HepG2 (cell line): Measurements from ENCODE around the gene ACVR1C. TPM values are rescaled to one million over a fixed set of nuclear protein-coding genes. Genes with fewer than 3 reads are reported as not detected.

ENCODE experiments used
- ATAC-seq: fragments of 200-7000 bp; cut with Tn5 transposase; 3 replicates; pipeline ENCODE4 v1.9.1; 2020; ENCODE audit warnings: mild to moderate bottlenecking, moderate library complexity
- BruUV-seq: library from RNA; stranded (reverse); fragments of 400-500 nt; replicated peaks from 2 replicates; lab custom pipeline; 2021; lab: Mats Ljungman, UMichigan
- CTCF ChIA-PET: fragments of 300-600 bp; formaldehyde crosslinking; extraction: SDS; loops from one replicate; lab custom pipeline; 2021; ENCODE audit warnings: low total read pairs, inconsistent platforms, low intra/inter-chr PET ratio; lab: Yijun Ruan, JAX
- POLR2A ChIA-PET: fragments of 350-600 bp; sonication (Branson Sonifier 250); formaldehyde crosslinking; loops from one replicate; lab custom pipeline; 2020; ENCODE audit warnings: antibody characterized with exemption, inconsistent platforms; lab: Yijun Ruan, JAX
- DNase-seq: peaks from one replicate; pipeline ENCODE4 v3.0.0-alpha.2; 2015; ENCODE audit warnings: low spot score
- FAIRE-seq: peaks from 3 replicates; lab custom pipeline; 2011; peaks lifted over from hg19 to GRCh38; lab: Jason Lieb, UNC
- H2AFZ ChIP-seq: one replicate; pipeline ENCODE4 v1.6.1; 2011; ENCODE audit warnings: low read length, inconsistent platforms
- H3K27ac ChIP-seq: fragments of 300-600 bp; 3 replicates; pipeline ENCODE4 v1.8.0; 2011; ENCODE audit warnings: mixed run types, mild to moderate bottlenecking, mixed read lengths, low read length, inconsistent platforms; ENCODE audit not compliant: insufficient read depth; ENCODE audit errors: extremely low read length
- H3K27me3 ChIP-seq, 2 experiments: fragments of 200-600 bp in 1 of 2; 2 replicates in 1 of 2; 3 replicates in 1 of 2; pipeline versions ENCODE4 v1.6.0 to v1.8.0; 2011; ENCODE audit warnings: low read length in 2 of 2, mild to moderate bottlenecking in 2 of 2, moderate library complexity in 2 of 2, inconsistent platforms in 1 of 2; ENCODE audit not compliant: insufficient read depth in 2 of 2, control insufficient read depth in 1 of 2
- H3K36me3 ChIP-seq, 2 experiments: fragments of 200-600 bp in 1 of 2; replicated peaks in 1 of 2; 2 replicates in 1 of 2; 3 replicates in 1 of 2; pipeline versions ENCODE4 v1.5.1 to v1.8.0; 2011; ENCODE audit warnings: low read length in 2 of 2, inconsistent platforms in 1 of 2; ENCODE audit not compliant: insufficient read depth in 2 of 2, control insufficient read depth in 1 of 2
- H3K4me1 ChIP-seq: 2 replicates; pipeline ENCODE4 v1.5.1; 2012; ENCODE audit warnings: low read length, inconsistent platforms; ENCODE audit not compliant: insufficient read depth
- H3K4me2 ChIP-seq: 2 replicates; pipeline ENCODE4 v1.6.0; 2011; ENCODE audit warnings: low read depth, low read length, inconsistent platforms
- H3K4me3 ChIP-seq, 3 experiments: fragments of 200-600 bp in 1 of 3; sonication (generic), shearing (Covaris generic) in 1 of 3; replicated peaks in 1 of 3; 2 replicates each; pipeline ENCODE4 v1.5.1; 2011 to 2016; ENCODE audit warnings: low read length in 3 of 3, inconsistent platforms in 2 of 3, low read depth in 2 of 3, mild to moderate bottlenecking in 2 of 3, control low read depth in 1 of 3, mixed read lengths in 1 of 3; ENCODE audit not compliant: insufficient read depth in 1 of 3
- H3K79me2 ChIP-seq: one replicate; pipeline ENCODE4 v1.6.1; 2011; ENCODE audit warnings: low read length, inconsistent platforms; ENCODE audit not compliant: insufficient read depth
- H3K9ac ChIP-seq: 2 replicates; pipeline ENCODE4 v1.6.0; 2011; ENCODE audit warnings: mild to moderate bottlenecking, low read depth, low read length, inconsistent platforms; ENCODE audit not compliant: insufficient read depth
- H3K9me3 ChIP-seq: 2 replicates; pipeline ENCODE4 v1.5.1; 2012; ENCODE audit warnings: mild to moderate bottlenecking, low read length
- H4K20me1 ChIP-seq: 2 replicates; pipeline ENCODE4 v1.6.0; 2011; ENCODE audit warnings: inconsistent platforms, mild to moderate bottlenecking, low read length, moderate library complexity; ENCODE audit not compliant: insufficient read depth
- SMYD3 ChIP-seq: sonication (generic); formaldehyde crosslinking; IDR thresholded peaks from 2 replicates; pipeline ENCODE4 v1.8.1; 2023; ENCODE audit warnings: mild to moderate bottlenecking, missing genetic modification reagents
- ZKSCAN1 ChIP-seq: fragments of 150-350 bp; IDR thresholded peaks from 2 replicates; pipeline ENCODE4 v1.6.1; 2014; ENCODE audit warnings: low read length
- WGBS: methylation state at CpG from one replicate; pipeline ENCODE4 v1.1.6; 2017; ENCODE audit warnings: low lambda C conversion rate; 5-methylcytosine and 5-hydroxymethylcytosine counted together
- in situ Hi-C: cut with HindIII; loops from 2 replicates; pipeline ENCODE4 v1.10.0; 2017; ENCODE audit warnings: low pct_unique_long_range_greater_than_20kb; ENCODE audit not compliant: extremely low pct_ligation_motif_present
- intact Hi-C: fragments of 100-400 bp; cut with micrococcal nuclease; formaldehyde crosslinking; loops from one replicate; pipeline ENCODE4 v1.10.0; 2022; ENCODE audit not compliant: unreplicated experiment
- polyA plus RNA-seq, 8 experiments: library from polyadenylated mRNA; depleted of rRNA in 3 of 8; stranded (reverse) in 7 of 8; unstranded in 1 of 8; fragments of >200 nt; fragmentation: Illumina TruSeq in 4 of 8; extraction: Trizol in 4 of 8; gene quantifications; 2 replicates each; pipeline versions ENCODE4 v1.2.1 to v1.2.3, GENCODE V29; 2011 to 2016; ENCODE audit warnings: low read depth in 4 of 8, missing spikeins in 1 of 8, mixed read lengths in 1 of 8; ENCODE audit not compliant: insufficient read depth in 1 of 8
- total RNA-seq, 5 experiments: library from RNA; depleted of rRNA; stranded (reverse); fragments of >200 nt; fragmentation: Illumina TruSeq; extraction: Trizol; gene quantifications; 2 replicates each; pipeline ENCODE4 v1.2.3, GENCODE V29; 2016; ENCODE audit warnings: low read depth in 1 of 5
- TF ChIP-seq, protein P1 (sequence below): sonication (generic); formaldehyde crosslinking; IDR thresholded peaks from 2 replicates; pipeline ENCODE4 v1.5.1; 2020; ENCODE audit warnings: missing genetic modification reagents, mild to moderate bottlenecking, borderline replicate concordance
- TF ChIP-seq, protein P2 (sequence below): sonication (generic); formaldehyde crosslinking; IDR thresholded peaks from one replicate; pipeline ENCODE4 v1.5.1; 2020; ENCODE audit warnings: mild to moderate bottlenecking, missing genetic modification reagents; ENCODE audit errors: not compliant biosample characterization

The ACVR1C gene
- total and polyA plus RNA-seq, 2 of the 13 experiments (the other 11 are each of a cell fraction or from before 2014, with no cell fraction given): 0.05 to 1.0 TPM

DNA sequence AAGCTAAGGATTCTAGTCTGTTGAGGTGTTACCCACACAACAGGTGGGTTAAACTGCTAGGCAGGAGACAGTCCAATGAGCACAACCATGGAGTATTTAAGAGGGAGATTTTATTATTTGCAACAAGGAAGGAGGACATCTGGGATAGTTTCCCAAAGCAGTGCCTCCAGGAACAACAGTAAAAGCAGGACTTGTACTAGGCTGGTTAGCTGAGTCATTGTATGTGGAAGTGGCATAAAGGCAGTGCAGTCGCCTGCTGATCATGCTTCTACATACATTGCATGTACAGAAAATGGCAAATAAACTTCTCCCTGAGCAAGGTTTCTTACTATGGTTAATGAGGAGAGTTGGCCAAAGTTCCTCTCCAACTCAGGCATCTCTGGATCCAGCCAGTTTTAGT is 138.7 kb downstream of the ACVR1C start (continued):
- TF ChIP-seq, protein P1, sequence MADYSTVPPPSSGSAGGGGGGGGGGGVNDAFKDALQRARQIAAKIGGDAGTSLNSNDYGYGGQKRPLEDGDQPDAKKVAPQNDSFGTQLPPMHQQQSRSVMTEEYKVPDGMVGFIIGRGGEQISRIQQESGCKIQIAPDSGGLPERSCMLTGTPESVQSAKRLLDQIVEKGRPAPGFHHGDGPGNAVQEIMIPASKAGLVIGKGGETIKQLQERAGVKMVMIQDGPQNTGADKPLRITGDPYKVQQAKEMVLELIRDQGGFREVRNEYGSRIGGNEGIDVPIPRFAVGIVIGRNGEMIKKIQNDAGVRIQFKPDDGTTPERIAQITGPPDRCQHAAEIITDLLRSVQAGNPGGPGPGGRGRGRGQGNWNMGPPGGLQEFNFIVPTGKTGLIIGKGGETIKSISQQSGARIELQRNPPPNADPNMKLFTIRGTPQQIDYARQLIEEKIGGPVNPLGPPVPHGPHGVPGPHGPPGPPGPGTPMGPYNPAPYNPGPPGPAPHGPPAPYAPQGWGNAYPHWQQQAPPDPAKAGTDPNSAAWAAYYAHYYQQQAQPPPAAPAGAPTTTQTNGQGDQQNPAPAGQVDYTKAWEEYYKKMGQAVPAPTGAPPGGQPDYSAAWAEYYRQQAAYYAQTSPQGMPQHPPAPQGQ (CRISPR knock-in tag): no peak

GRCh38 chr2:157488877-157489276 is 139.8 kb downstream of the ACVR1C start:
- Histone ChIP-seq H3K4me3 (no peak overlapping the region), H3K27ac (no peak overlapping the region), H3K9me3 (no peaks in the 10 kb centered on the region), H3K9ac (no peak overlapping the region), H3K79me2 (no peaks in the 10 kb centered on the region), H3K4me2 (no peak overlapping the region), H2AFZ (no peak overlapping the region), H4K20me1 (no peaks in the 10 kb centered on the region), H3K4me1 (no peaks in the 10 kb centered on the region), H3K36me3 (no peaks in the 10 kb centered on the region), H3K27me3 (no peaks in the 10 kb centered on the region)
- FAIRE-seq: peak; percentile 4
- no TSS peak for BruUV-seq
- intact Hi-C loops (no loop called here), in situ Hi-C loops (loop anchor here (25.0 kb wide), 1 partner anchor 273 kb away; no protein-coding TSS in a partner anchor)
- ATAC-seq: peak; percentile 60
- WGBS: 10% methylated on average over 3 of the region's 3 CpGs
- no peak for DNase-seq
- POLR2A ChIA-PET: no interaction called here
- CTCF ChIA-PET: no interaction called here
- TF ChIP-seq SMYD3 (CRISPR knock-in tag) (no peak), ZKSCAN1 (0 out of 2 replicates have a peak, but pooled peaks have one; percentile 25)
- TF ChIP-seq, protein P2, sequence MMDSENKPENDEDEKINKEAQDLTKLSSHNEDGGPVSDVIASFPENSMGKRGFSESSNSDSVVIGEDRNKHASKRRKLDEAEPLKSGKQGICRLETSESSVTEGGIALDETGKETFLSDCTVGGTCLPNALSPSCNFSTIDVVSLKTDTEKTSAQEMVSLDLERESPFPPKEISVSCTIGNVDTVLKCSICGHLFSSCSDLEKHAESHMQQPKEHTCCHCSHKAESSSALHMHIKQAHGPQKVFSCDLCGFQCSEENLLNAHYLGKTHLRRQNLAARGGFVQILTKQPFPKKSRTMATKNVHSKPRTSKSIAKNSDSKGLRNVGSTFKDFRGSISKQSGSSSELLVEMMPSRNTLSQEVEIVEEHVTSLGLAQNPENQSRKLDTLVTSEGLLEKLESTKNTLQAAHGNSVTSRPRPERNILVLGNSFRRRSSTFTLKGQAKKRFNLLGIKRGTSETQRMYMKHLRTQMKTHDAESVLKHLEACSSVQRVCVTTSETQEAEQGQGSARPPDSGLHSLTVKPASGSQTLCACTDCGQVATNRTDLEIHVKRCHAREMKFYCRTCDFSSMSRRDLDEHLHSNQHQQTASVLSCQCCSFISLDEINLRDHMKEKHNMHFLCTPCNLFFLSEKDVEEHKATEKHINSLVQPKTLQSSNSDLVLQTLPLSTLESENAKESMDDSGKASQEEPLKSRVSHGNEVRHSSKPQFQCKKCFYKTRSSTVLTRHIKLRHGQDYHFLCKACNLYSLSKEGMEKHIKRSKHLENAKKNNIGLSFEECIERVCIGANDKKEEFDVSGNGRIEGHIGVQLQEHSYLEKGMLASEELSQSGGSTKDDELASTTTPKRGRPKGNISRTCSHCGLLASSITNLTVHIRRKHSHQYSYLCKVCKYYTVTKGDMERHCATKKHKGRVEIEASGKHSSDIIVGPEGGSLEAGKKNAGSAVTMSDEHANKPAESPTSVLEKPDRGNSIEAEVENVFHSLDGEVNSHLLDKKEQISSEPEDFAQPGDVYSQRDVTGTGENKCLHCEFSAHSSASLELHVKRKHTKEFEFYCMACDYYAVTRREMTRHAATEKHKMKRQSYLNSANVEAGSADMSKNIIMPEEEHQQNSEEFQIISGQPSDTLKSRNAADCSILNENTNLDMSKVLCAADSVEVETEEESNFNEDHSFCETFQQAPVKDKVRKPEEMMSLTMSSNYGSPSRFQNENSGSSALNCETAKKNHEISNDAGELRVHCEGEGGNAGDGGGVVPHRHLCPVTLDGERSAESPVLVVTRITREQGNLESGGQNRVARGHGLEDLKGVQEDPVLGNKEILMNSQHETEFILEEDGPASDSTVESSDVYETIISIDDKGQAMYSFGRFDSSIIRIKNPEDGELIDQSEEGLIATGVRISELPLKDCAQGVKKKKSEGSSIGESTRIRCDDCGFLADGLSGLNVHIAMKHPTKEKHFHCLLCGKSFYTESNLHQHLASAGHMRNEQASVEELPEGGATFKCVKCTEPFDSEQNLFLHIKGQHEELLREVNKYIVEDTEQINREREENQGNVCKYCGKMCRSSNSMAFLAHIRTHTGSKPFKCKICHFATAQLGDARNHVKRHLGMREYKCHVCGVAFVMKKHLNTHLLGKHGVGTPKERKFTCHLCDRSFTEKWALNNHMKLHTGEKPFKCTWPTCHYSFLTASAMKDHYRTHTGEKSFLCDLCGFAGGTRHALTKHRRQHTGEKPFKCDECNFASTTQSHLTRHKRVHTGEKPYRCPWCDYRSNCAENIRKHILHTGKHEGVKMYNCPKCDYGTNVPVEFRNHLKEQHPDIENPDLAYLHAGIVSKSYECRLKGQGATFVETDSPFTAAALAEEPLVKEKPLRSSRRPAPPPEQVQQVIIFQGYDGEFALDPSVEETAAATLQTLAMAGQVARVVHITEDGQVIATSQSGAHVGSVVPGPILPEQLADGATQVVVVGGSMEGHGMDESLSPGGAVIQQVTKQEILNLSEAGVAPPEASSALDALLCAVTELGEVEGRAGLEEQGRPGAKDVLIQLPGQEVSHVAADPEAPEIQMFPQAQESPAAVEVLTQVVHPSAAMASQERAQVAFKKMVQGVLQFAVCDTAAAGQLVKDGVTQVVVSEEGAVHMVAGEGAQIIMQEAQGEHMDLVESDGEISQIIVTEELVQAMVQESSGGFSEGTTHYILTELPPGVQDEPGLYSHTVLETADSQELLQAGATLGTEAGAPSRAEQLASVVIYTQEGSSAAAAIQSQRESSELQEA: no peak
